Esophagus squamous epithelium (tissue), 4 donors: ENCODE measurements around the gene FGFBP2.

Source experiments
- POLR2A ChIP-seq, 4 donors: fragments of 450-650 bp; IDR thresholded peaks; one replicate each; pipeline ENCODE4 v1.6.1; 2017; ENCODE audit warnings: antibody characterized with exemption in 4 of 4, mild to moderate bottlenecking in 4 of 4, moderate library complexity in 3 of 4
- TF ChIP-seq, protein P1 (sequence below), 6 experiments: fragments of 450-650 bp in 4 of 6; fragments of 200-600 bp in 2 of 6; sonication (generic) in 2 of 6; IDR thresholded peaks; one replicate each; pipeline ENCODE4 v1.5.1; 2016 to 2019; ENCODE audit warnings: antibody characterized with exemption in 6 of 6, mild to moderate bottlenecking in 4 of 6, moderate library complexity in 4 of 6

DNA sequence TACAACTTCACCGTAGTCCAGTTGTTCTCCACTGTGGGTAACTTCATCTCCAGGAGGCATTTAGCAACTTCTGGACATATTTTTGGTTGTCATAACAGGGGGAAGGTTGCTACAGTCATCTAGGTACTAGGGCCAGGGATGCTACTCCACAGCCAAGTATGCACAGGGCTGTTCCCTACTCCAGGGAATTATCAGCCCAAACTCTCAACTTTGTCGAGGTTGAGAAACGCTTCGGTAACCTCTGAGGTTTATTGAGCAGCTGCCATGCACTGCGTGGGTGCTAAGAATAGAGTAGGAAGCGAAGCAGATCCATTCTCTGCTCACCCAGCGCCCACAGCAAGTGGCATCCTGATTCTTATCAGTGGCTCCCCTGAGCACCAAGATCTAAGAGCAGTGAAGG is 32.7 kb downstream of the FGFBP2 start:
- TF ChIP-seq POLR2A (IDR thresholded peaks at IDR 0.05) = no peak
- TF ChIP-seq, protein P1, sequence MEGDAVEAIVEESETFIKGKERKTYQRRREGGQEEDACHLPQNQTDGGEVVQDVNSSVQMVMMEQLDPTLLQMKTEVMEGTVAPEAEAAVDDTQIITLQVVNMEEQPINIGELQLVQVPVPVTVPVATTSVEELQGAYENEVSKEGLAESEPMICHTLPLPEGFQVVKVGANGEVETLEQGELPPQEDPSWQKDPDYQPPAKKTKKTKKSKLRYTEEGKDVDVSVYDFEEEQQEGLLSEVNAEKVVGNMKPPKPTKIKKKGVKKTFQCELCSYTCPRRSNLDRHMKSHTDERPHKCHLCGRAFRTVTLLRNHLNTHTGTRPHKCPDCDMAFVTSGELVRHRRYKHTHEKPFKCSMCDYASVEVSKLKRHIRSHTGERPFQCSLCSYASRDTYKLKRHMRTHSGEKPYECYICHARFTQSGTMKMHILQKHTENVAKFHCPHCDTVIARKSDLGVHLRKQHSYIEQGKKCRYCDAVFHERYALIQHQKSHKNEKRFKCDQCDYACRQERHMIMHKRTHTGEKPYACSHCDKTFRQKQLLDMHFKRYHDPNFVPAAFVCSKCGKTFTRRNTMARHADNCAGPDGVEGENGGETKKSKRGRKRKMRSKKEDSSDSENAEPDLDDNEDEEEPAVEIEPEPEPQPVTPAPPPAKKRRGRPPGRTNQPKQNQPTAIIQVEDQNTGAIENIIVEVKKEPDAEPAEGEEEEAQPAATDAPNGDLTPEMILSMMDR (IDR thresholded peaks at IDR 0.05) = no peak
